IPS DF 6.9 (cell line): ENCODE results near the gene NABP1.

Experiments
- DNase-seq: peaks from one replicate; pipeline ENCODE4 v3.0.0-alpha.2; 2013; ENCODE audit warnings: low read depth, low spot score
- H3K27ac ChIP-seq: one replicate; pipeline ENCODE4 v1.5.1; 2013; ENCODE audit warnings: low read length, control low read depth
- H3K27me3 ChIP-seq: 2 replicates; pipeline ENCODE4 v1.6.1; 2013; ENCODE audit warnings: mild to moderate bottlenecking, low read length; ENCODE audit not compliant: control insufficient read depth, insufficient read depth
- H3K36me3 ChIP-seq: 2 replicates; pipeline ENCODE4 v1.6.1; 2013; ENCODE audit warnings: low read length; ENCODE audit not compliant: control insufficient read depth, insufficient read depth
- H3K4me1 ChIP-seq: 2 replicates; pipeline ENCODE4 v1.6.1; 2013; ENCODE audit warnings: low read length; ENCODE audit not compliant: control insufficient read depth, insufficient read depth
- H3K4me3 ChIP-seq: 2 replicates; pipeline ENCODE4 v1.5.1; 2013; ENCODE audit warnings: mild to moderate bottlenecking, low read length
- H3K9me3 ChIP-seq: 2 replicates; pipeline ENCODE4 v1.6.1; 2013; ENCODE audit warnings: low read length, inconsistent platforms; ENCODE audit not compliant: control insufficient read depth, insufficient read depth
- WGBS: extraction: QIAGEN DNeasy Blood & Tissue Kit; methylation state at CpG from one replicate; pipeline ENCODE4 v1.1.7; 2013; ENCODE audit warnings: mixed read lengths, missing lambda C conversion rate; ENCODE audit not compliant: insufficient read length, insufficient coverage; 5-methylcytosine and 5-hydroxymethylcytosine counted together

The NABP1 gene

GRCh38 chr2:191710411-191710900 lies 32.5 kb downstream of the NABP1 start:
- Histone ChIP-seq H3K9me3 (no peaks in the 10 kb centered on the region), H3K4me3 (no peak overlapping the region), H3K4me1 (no peaks in the 10 kb centered on the region), H3K27ac (no peak overlapping the region), H3K36me3 (no peaks in the 10 kb centered on the region), H3K27me3 (no peaks in the 10 kb centered on the region)
- WGBS = no CpG with 5 or more reads among the region's 1 CpG
- no peak for DNase-seq

GRCh38 chr2:191711621-191712020 lies 33.7 kb downstream of the NABP1 start:
- Histone ChIP-seq H3K27me3 (no peaks in the 10 kb centered on the region), H3K36me3 (no peaks in the 10 kb centered on the region), H3K27ac (no peak overlapping the region), H3K4me3 (no peak overlapping the region), H3K9me3 (no peaks in the 10 kb centered on the region), H3K4me1 (no peaks in the 10 kb centered on the region)
- no peak for DNase-seq
- WGBS = no CpG with 5 or more reads among the region's 2 CpGs

- Histone ChIP-seq H3K27me3 (no peaks in the 10 kb centered on the region), H3K9me3 (no peaks in the 10 kb centered on the region), H3K4me1 (no peaks in the 10 kb centered on the region), H3K4me3 (no peak overlapping the region), H3K27ac (no peak overlapping the region), H3K36me3 (no peaks in the 10 kb centered on the region)
- WGBS = no CpG with 5 or more reads among the region's 1 CpG
- DNase-seq = no peak
Observed at GRCh38 chr2:191713837-191714236, 35.9 kb downstream of the NABP1 start.

GRCh38 chr2:191714925-191715324 lies 37.0 kb downstream of the NABP1 start:
- H3K9me3 ChIP-seq = no peaks in the 10 kb centered on the region
- H3K4me1 ChIP-seq = no peaks in the 10 kb centered on the region
- H3K36me3 ChIP-seq = no peaks in the 10 kb centered on the region
- H3K27me3 ChIP-seq = no peaks in the 10 kb centered on the region
- no peak for DNase-seq
- WGBS = no CpG with 5 or more reads among the region's 4 CpGs
- H3K4me3 ChIP-seq = no peak overlapping the region
- H3K27ac ChIP-seq = no peak overlapping the region

GRCh38 chr2:191715471-191715870 lies 37.5 kb downstream of the NABP1 start:
- Histone ChIP-seq H3K4me1 (no peaks in the 10 kb centered on the region), H3K36me3 (no peaks in the 10 kb centered on the region), H3K4me3 (no peak overlapping the region), H3K27me3 (no peaks in the 10 kb centered on the region), H3K9me3 (no peaks in the 10 kb centered on the region), H3K27ac (no peak overlapping the region)
- no CpG with 5 or more reads among the region's 2 CpGs for WGBS
- no peak for DNase-seq

GRCh38 chr2:191719261-191719660 lies 41.3 kb downstream of the NABP1 start:
- Histone ChIP-seq H3K27ac (no peak overlapping the region), H3K4me3 (no peak overlapping the region), H3K36me3 (no peaks in the 10 kb centered on the region), H3K27me3 (no peaks in the 10 kb centered on the region), H3K4me1 (no peaks in the 10 kb centered on the region), H3K9me3 (no peaks in the 10 kb centered on the region)
- whole genome bisulfite sequencing = no CpG with 5 or more reads among the region's 2 CpGs
- DNase-seq = no peak

GRCh38 chr2:191719938-191720337 lies 42.0 kb downstream of the NABP1 start:
- Histone ChIP-seq H3K36me3 (no peaks in the 10 kb centered on the region), H3K4me1 (no peaks in the 10 kb centered on the region), H3K27ac (no peak overlapping the region), H3K4me3 (no peak overlapping the region), H3K27me3 (no peaks in the 10 kb centered on the region), H3K9me3 (no peaks in the 10 kb centered on the region)
- WGBS = no CpG with 5 or more reads among the region's 13 CpGs
- no peak for DNase-seq

- Histone ChIP-seq H3K4me3 (no peak overlapping the region), H3K27ac (no peak overlapping the region), H3K36me3 (no peaks in the 10 kb centered on the region), H3K27me3 (no peaks in the 10 kb centered on the region), H3K4me1 (no peaks in the 10 kb centered on the region), H3K9me3 (no peaks in the 10 kb centered on the region)
- peak; percentile 35 for DNase-seq
- no CpG with 5 or more reads among the region's 2 CpGs for WGBS
Observed at GRCh38 chr2:191721331-191721730, 43.4 kb downstream of the NABP1 start.

GRCh38 chr2:191724015-191724414 lies 46.1 kb downstream of the NABP1 start:
- WGBS = no CpG with 5 or more reads among the region's 1 CpG
- Histone ChIP-seq H3K27ac (no peak overlapping the region), H3K4me3 (no peak overlapping the region), H3K9me3 (no peaks in the 10 kb centered on the region), H3K36me3 (no peaks in the 10 kb centered on the region), H3K27me3 (no peaks in the 10 kb centered on the region), H3K4me1 (no peaks in the 10 kb centered on the region)
- DNase-seq = no peak

- DNase-seq = no peak
- no peaks in the 10 kb centered on the region for H3K9me3 ChIP-seq
- H3K27ac ChIP-seq = no peak overlapping the region
- WGBS = no CpG with 5 or more reads among the region's 5 CpGs
- no peaks in the 10 kb centered on the region for H3K4me1 ChIP-seq
- H3K4me3 ChIP-seq = no peak overlapping the region
- H3K27me3 ChIP-seq = no peaks in the 10 kb centered on the region
- H3K36me3 ChIP-seq = no peaks in the 10 kb centered on the region
Observed at GRCh38 chr2:191728750-191729624, 51.1 kb downstream of the NABP1 start.

- Histone ChIP-seq H3K4me3 (no peak overlapping the region), H3K27me3 (no peaks in the 10 kb centered on the region), H3K36me3 (no peaks in the 10 kb centered on the region), H3K9me3 (no peaks in the 10 kb centered on the region), H3K4me1 (no peaks in the 10 kb centered on the region), H3K27ac (no peak overlapping the region)
- DNase-seq = no peak
Observed at GRCh38 chr2:191730263-191730662, 52.3 kb downstream of the NABP1 start.
